Mucosa of descending colon (tissue), 3 donors: ENCODE measurements around the gene KIF1C. TPM values are rescaled to one million over a fixed set of nuclear protein-coding genes. Genes with fewer than 3 reads are reported as not detected.
A peak's percentile ranks its signal among the peaks of the same experiment; 100 is the strongest.

Experiments used
- ATAC-seq: fragments of 200-7000 bp; cut with Tn5 transposase; one replicate; pipeline ENCODE4 v1.9.1; 2020; ENCODE audit warnings: mild to moderate bottlenecking, moderate library complexity
- DNase-seq, 3 donors: peaks; one replicate each; pipeline ENCODE4 v3.0.0-alpha.2; 2020
- H3K36me3 ChIP-seq: fragments of 200-600 bp; one replicate; pipeline ENCODE4 v1.8.0; 2021; ENCODE audit warnings: low read depth, mild to moderate bottlenecking
- H3K4me1 ChIP-seq: fragments of 200-600 bp; one replicate; pipeline ENCODE4 v1.8.0; 2021; ENCODE audit warnings: low read depth, mild to moderate bottlenecking
- H3K4me3 ChIP-seq: fragments of 200-600 bp; one replicate; pipeline ENCODE4 v1.8.0; 2021; ENCODE audit warnings: mild to moderate bottlenecking
- H3K9me3 ChIP-seq: fragments of 200-600 bp; one replicate; pipeline ENCODE4 v1.8.0; 2021; ENCODE audit warnings: mild to moderate bottlenecking
- intact Hi-C, 2 donors: fragments of 100-400 bp; cut with DNase I in 1 of 2; cut with micrococcal nuclease in 1 of 2; formaldehyde crosslinking; loops; one replicate each; pipeline versions ENCODE4 v1.11.0 to v1.11.1; 2022; cut with DNase I, micrococcal nuclease
- total RNA-seq, 3 donors: library from RNA; stranded (reverse); fragmentation: NEBNext Ultra II Directional in 2 of 3; extraction: Animal tissue kit (Norgen Biotek cat#: 25700) in 2 of 3; gene quantifications; one replicate each; pipeline versions ENCODE4 v1.2.1 to v1.2.4, GENCODE V29; 2021 to 2023
- TF ChIP-seq, protein P1 (sequence below): fragments of 200-600 bp; IDR thresholded peaks from one replicate; pipeline ENCODE4 v1.8.0; 2022; ENCODE audit warnings: antibody characterized with exemption, mild to moderate bottlenecking
- donor health status: DM: no; HTN: no; CAD: no; lungs with moderate emphysema.
- donor health status: DM: no; HTN: no; CAD: no.
- donor health status: DM: no; HTN: yes; CAD: no.

KIF1C gene
- total RNA-seq, 3 donors from 2014 or later, result 219 to 286 (median 273) TPM

DNA sequence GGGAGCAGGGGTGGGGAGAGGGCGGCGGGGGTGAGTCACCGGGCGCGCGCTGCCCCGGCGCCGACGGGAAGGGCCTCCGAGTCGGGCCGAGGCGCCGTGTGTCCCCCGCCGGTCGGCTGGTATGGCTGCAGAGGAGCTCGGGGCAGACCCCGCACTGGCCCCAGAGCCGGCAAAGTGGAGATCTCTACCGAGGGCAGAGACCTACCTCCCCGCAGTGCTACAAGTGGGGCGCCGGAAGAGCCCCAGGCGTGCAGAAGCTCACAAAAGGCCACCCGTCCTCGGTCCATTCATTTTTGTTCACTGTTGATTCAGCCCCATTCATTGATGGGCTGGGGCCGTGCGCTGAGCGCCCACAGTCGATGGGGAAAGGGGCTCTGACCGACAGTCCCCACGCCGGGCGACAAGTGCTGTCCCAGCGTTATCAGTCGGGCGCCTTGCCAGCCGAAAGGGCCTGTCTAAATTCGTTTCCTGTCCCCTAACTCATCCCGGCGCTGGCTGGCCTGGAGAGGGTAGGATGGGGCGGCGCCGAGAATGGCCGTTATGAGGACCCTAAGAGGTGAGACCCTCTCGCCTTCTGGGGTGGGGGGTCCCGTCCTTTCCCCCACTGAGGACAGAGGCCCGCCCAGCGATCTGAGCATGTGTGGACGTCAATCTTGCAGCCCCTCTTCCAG, 47.5 kb upstream of the KIF1C start:
- ATAC-seq (peak; percentile 2), DNase-seq (peak; percentile 79 to 89 (median 86))
- Histone ChIP-seq H3K4me1 (peaks cover 29% of the 10 kb centered on the region), H3K36me3 (no peaks in the 10 kb centered on the region), H3K9me3 (no peaks in the 10 kb centered on the region), H3K4me3 (peak overlapping the region; percentile 22)
- TF ChIP-seq, protein P1, sequence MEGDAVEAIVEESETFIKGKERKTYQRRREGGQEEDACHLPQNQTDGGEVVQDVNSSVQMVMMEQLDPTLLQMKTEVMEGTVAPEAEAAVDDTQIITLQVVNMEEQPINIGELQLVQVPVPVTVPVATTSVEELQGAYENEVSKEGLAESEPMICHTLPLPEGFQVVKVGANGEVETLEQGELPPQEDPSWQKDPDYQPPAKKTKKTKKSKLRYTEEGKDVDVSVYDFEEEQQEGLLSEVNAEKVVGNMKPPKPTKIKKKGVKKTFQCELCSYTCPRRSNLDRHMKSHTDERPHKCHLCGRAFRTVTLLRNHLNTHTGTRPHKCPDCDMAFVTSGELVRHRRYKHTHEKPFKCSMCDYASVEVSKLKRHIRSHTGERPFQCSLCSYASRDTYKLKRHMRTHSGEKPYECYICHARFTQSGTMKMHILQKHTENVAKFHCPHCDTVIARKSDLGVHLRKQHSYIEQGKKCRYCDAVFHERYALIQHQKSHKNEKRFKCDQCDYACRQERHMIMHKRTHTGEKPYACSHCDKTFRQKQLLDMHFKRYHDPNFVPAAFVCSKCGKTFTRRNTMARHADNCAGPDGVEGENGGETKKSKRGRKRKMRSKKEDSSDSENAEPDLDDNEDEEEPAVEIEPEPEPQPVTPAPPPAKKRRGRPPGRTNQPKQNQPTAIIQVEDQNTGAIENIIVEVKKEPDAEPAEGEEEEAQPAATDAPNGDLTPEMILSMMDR, result no peak
- intact Hi-C loops, result no loop called here

DNA sequence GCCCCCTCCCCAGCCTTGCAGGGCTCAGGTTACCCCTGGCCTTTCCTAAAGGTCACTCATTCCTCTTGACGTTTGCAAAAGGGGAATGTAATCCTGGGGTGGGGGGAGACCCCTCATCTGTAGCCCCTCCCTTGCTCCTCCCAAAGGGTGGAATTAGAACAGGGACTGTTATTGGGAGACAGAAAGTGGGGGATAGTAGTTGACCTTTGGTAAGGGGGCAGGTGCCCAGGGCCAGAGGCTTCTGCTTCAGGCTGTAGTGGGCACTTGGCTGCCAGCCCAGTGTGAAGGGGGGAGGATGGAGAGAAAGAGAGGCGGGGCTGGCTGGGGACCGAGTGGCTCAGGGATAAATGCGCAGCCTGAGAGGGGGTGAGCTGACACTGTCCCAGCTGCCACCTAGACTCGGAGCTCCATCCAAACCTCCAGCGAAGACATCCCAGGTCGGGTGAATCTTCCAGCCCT, 47.0 kb upstream of the KIF1C start, which contains the start of gene ENO3:
Gene ENO3, plus strand, starts transcription at position 374 of the 459 bp plus-strand sequence. CDS start 711 bp downstream, outside the sequence.
- ATAC-seq, result no peak
- TF ChIP-seq, protein P1, result no peak

DNA sequence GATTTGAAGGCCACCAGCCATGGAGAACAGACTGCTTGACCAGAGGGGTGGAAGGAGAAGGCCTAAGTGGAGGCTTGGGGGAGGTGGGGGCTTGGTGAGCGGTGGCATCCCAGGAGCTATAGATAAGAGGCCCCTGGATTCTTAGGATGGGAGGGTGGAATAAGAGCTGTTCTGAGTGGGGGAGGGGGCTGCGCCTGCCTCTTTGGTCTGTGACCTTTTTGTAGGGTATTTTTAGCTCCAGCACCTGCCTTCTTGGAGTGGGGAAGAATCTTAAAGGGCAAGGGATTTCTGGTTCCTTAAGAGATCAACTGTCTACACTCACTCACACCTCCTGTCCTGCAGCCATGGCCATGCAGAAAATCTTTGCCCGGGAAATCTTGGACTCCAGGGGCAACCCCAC, 46.3 kb upstream of the KIF1C start:
- TF ChIP-seq, protein P1, result no peak
- intact Hi-C loops, result no loop called here
- no peak for DNase-seq

More for the DNA sequence above, 47.0 kb upstream of the KIF1C start, which contains the start of gene ENO3:
- no peaks in the 10 kb centered on the region for H3K36me3 ChIP-seq
- H3K4me3 ChIP-seq, result peak within 1 kb of the TSS; percentile 22
- peaks cover 24% of the 10 kb centered on the region for H3K4me1 ChIP-seq
- peak; percentile 44 to 73 (median 65) for DNase-seq
- intact Hi-C loops, result no loop called here
- H3K9me3 ChIP-seq, result no peaks in the 10 kb centered on the region

DNA sequence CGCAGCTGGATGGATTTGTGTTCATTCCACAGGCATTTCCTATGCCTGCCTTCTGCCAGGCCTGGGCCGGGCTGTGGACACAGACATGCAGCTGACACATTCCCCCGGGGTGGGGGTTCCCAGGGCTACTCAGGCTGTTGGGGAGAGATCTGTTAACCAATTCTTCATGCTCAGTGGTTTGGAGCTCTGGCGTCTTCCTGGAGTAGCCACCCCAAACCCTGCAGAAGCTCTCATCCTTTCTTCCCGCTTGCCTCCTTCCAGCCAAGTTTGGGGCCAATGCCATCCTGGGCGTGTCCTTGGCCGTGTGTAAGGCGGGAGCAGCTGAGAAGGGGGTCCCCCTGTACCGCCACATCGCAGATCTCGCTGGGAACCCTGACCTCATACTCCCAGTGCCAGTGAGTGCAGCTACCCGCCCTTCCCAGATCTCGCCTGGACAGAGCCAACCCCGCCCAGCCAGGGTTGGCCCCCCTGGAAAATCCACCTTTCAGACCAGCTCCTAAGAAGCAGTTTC, 44.2 kb upstream of the KIF1C start:
- Histone ChIP-seq H3K9me3 (no peaks in the 10 kb centered on the region), H3K4me1 (peaks cover 12% of the 10 kb centered on the region), H3K4me3 (no peak overlapping the region), H3K36me3 (no peaks in the 10 kb centered on the region)
- intact Hi-C loops, result no loop called here
- TF ChIP-seq, protein P1, result no peak
- DNase-seq (no peak), ATAC-seq (no peak)

More for the DNA sequence above, 46.3 kb upstream of the KIF1C start:
- Histone ChIP-seq H3K36me3 (no peaks in the 10 kb centered on the region), H3K4me1 (peaks cover 18% of the 10 kb centered on the region), H3K4me3 (no peak overlapping the region), H3K9me3 (no peaks in the 10 kb centered on the region)
- no peak for ATAC-seq

DNA sequence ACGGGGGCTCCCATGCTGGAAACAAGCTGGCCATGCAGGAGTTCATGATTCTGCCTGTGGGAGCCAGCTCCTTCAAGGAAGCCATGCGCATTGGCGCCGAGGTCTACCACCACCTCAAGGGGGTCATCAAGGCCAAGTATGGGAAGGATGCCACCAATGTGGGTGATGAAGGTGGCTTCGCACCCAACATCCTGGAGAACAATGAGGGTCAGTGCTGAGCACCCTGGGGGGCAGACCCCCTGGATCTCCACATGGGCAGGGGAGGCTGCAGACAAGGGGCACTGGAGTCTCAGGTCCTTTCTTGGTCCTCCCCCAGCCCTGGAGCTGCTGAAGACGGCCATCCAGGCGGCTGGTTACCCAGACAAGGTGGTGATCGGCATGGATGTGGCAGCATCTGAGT, 42.7 kb upstream of the KIF1C start:
- no peaks in the 10 kb centered on the region for H3K9me3 ChIP-seq
- DNase-seq (no peak), ATAC-seq (no peak)
- intact Hi-C loops, result no loop called here
- no peak overlapping the region for H3K4me3 ChIP-seq
- peaks cover 20% of the 10 kb centered on the region for H3K4me1 ChIP-seq
- no peaks in the 10 kb centered on the region for H3K36me3 ChIP-seq
- TF ChIP-seq, protein P1, result no peak
